Measurements from ENCODE around the gene EDDM3A. TPM values are rescaled to one million over a fixed set of nuclear protein-coding genes. Genes with fewer than 3 reads are reported as not detected.
"Not testable (repeated sequence)": the region's sequence is repeated elsewhere in the genome, so short reads cannot be mapped to it uniquely, and the experiment has no call there.

Gene EDDM3A
- total RNA-seq, 1 donor from 2014 or later, result not detected

DNA sequence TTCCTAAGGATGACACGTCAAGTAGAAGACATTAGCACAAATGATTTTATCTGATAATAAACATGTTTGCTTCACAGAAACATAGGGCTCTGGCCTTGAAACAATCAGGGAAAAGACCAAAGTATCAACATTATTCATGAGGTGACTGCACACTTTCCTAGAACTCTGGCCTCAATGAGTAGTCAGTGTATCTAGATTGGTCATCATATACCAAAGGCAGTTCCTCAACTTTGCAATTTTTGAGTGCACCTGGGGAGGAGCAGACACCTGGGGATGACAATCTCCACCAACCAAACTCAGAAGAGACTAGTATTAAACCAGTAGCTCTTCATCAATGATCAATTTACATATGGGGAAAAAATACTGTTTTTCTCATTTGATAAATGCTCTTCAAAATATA, 4.5 kb downstream of the EDDM3A start:
- TF ChIP-seq, protein P1, sequence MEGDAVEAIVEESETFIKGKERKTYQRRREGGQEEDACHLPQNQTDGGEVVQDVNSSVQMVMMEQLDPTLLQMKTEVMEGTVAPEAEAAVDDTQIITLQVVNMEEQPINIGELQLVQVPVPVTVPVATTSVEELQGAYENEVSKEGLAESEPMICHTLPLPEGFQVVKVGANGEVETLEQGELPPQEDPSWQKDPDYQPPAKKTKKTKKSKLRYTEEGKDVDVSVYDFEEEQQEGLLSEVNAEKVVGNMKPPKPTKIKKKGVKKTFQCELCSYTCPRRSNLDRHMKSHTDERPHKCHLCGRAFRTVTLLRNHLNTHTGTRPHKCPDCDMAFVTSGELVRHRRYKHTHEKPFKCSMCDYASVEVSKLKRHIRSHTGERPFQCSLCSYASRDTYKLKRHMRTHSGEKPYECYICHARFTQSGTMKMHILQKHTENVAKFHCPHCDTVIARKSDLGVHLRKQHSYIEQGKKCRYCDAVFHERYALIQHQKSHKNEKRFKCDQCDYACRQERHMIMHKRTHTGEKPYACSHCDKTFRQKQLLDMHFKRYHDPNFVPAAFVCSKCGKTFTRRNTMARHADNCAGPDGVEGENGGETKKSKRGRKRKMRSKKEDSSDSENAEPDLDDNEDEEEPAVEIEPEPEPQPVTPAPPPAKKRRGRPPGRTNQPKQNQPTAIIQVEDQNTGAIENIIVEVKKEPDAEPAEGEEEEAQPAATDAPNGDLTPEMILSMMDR (IDR thresholded peaks at IDR 0.05; ENCODE audit: insufficient read depth, low read length, severe bottlenecking), result no peak
- DNase-seq (ENCODE audit: low read depth) (no peak), FAIRE-seq (no peak)
- no peaks in the 10 kb centered on the region for H3K27me3 ChIP-seq (ENCODE audit: control insufficient read depth, insufficient read depth, low read length)
- no peaks in the 10 kb centered on the region for H3K36me3 ChIP-seq (ENCODE audit: control insufficient read depth, insufficient read depth, low read length)
- H3K4me3 ChIP-seq (ENCODE audit: low read depth, low read length), result no peak overlapping the region

DNA sequence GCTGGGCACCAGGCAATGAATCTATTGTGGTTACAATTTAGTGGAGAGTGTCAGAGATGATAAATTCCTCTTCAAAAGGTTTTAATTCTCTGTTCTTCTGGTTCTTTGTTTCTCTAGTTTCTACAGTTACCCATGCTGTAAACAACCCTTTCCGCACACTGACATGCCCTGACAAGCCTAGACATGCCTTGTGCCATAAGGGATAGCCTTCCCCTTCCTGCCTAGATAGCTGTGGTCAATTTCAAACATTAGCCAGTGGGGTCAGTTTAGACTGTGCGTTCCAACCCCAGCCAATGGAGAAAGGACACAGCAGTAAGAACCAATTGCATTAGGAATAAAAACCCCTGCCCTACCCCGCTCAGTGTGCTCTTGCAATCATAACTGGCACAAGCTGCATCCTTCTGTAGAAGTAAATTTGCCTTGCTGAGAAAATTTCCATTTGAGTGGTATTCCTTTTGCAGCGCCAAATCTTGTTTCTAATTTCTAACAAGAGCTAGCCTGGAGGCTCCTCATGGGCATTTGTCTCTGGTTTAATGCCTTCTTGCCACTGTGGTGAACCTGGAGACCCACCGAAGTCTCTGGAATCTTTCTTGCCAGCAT, 6.4 kb downstream of the EDDM3A start:
- Histone ChIP-seq H3K36me3 (ENCODE audit: control insufficient read depth, insufficient read depth, low read length) (no peaks in the 10 kb centered on the region), H3K27me3 (ENCODE audit: control insufficient read depth, insufficient read depth, low read length) (no peaks in the 10 kb centered on the region), H3K4me3 (ENCODE audit: low read depth, low read length) (no peak overlapping the region)
- DNase-seq (ENCODE audit: low read depth), result peak; percentile 23
- TF ChIP-seq, protein P1 (IDR thresholded peaks at IDR 0.05; ENCODE audit: insufficient read depth, low read length, severe bottlenecking), result no peak
- no peak for FAIRE-seq

DNA sequence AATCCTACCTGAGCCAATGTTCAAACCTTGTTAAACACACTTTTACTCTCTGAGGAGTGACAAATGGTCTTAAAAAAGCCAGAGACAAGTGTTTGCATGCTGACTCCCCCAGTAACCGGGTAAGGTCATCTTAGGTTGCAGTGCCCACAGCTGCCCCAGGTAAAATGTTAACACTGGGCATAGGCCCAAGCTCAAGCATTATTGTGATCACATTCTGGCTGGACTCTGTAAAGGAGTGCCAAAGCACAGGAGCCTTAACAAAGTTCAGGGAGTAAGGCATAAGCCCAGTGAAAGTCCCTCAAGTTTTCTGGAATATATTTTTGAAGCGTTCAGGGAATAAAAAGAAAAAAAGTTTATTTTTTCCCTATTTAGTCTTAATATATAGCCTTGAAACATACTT, 8.6 kb downstream of the EDDM3A start:
- DNase-seq (ENCODE audit: low read depth) (no peak), FAIRE-seq (no peak)
- H3K36me3 ChIP-seq (ENCODE audit: control insufficient read depth, insufficient read depth, low read length), result no peaks in the 10 kb centered on the region
- no peak overlapping the region for H3K4me3 ChIP-seq (ENCODE audit: low read depth, low read length)
- TF ChIP-seq, protein P1 (IDR thresholded peaks at IDR 0.05; ENCODE audit: insufficient read depth, low read length, severe bottlenecking), result no peak
- H3K27me3 ChIP-seq (ENCODE audit: control insufficient read depth, insufficient read depth, low read length), result no peaks in the 10 kb centered on the region

DNA sequence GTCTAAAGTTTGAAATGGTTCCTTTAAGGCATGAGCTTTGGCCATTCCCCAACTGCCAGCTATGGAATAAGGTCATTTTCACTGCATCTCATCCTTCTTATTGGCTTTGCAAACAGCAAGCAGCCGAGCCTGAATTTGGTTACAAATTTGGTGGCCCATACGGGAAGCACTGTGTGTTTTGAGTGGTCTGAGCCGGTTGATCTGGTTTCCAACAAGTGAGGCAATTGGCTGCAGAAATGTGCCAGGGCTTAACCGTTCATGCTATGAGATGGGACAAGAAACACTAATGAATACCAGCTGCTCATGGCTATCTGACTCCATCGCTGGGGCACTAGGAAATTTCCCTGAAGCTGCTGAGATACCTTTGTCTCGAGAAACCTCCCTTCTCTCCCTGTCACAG, 9.3 kb downstream of the EDDM3A start:
- FAIRE-seq, result no peak
- Histone ChIP-seq H3K4me3 (ENCODE audit: low read depth, low read length) (no peak overlapping the region), H3K36me3 (ENCODE audit: control insufficient read depth, insufficient read depth, low read length) (no peaks in the 10 kb centered on the region), H3K27me3 (ENCODE audit: control insufficient read depth, insufficient read depth, low read length) (no peaks in the 10 kb centered on the region)
- no peak for DNase-seq (ENCODE audit: low read depth)
- TF ChIP-seq, protein P1 (IDR thresholded peaks at IDR 0.05; ENCODE audit: insufficient read depth, low read length, severe bottlenecking), result no peak

DNA sequence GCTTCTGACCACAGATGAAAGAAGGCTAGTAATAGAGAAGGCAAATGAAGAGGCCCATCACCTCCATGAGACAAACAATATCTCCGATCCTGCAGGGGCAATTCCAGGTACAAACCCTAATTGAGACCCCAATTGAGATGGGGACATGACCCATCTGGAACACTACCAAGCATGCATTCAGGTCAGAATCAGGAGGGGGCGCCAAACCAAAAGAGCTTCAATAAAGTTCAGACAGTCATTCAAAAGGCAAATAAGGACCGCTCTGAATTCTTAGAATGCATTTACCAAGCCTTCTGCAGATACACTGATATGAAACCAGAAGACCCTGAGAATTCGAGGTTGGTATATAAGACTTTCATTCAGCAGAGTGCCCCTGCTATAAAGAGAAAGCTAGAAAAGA, 12.3 kb downstream of the EDDM3A start:
- TF ChIP-seq, protein P1 (IDR thresholded peaks at IDR 0.05; ENCODE audit: insufficient read depth, low read length, severe bottlenecking), result no peak
- FAIRE-seq, result no peak
- Histone ChIP-seq H3K36me3 (ENCODE audit: control insufficient read depth, insufficient read depth, low read length) (no peaks in the 10 kb centered on the region), H3K27me3 (ENCODE audit: control insufficient read depth, insufficient read depth, low read length) (no peaks in the 10 kb centered on the region), H3K4me3 (ENCODE audit: low read depth, low read length) (no peak overlapping the region)
- no peak for DNase-seq (ENCODE audit: low read depth)

DNA sequence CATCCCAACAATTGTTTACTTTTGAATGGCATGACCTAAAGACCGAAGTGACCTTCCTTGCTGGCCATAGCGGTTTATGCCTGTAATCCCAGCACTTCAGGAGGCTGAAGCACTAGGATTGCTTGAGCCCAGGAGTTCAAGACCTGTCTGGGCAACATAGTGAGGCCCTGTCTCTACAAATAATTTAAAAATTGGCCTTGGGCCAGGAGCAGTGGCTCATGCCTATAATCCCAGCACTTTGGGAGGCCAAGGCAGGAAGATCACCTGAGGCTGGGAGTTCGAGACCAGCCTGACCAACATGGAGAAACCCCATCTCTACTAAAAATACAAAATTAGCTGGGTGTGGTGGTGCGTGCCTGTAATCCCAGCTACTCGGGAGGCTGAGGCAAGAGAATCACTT, 13.8 kb downstream of the EDDM3A start:
- DNase-seq (ENCODE audit: low read depth); H3K4me3 ChIP-seq (ENCODE audit: low read depth, low read length); FAIRE-seq; H3K27me3 ChIP-seq (ENCODE audit: control insufficient read depth, insufficient read depth, low read length); H3K36me3 ChIP-seq (ENCODE audit: control insufficient read depth, insufficient read depth, low read length): not testable (repeated sequence)
